Muscle of back (tissue), 13 donors: ENCODE results near the gene RPF1. TPM values are rescaled to one million over a fixed set of nuclear protein-coding genes. Genes with fewer than 3 reads are reported as not detected.
"Not testable (repeated sequence)": the region's sequence is repeated elsewhere in the genome, so short reads cannot be mapped to it uniquely, and the experiment has no call there.

Experiments used
- DNase-seq, 3 donors: peaks; one replicate each; pipeline versions ENCODE4 v3.0.0 to v3.0.0-alpha.2; 2013
- long read RNA-seq, 9 donors: transcript quantifications; one replicate each; lab custom pipeline, GENCODE V29; 2026
- polyA plus RNA-seq, 10 donors: library from polyadenylated mRNA; unstranded; fragments of 120-200 nt; gene quantifications; one replicate each; pipeline ENCODE4 v1.2.1, GENCODE V29; 2013; ENCODE audit not compliant: insufficient read length in 10 of 10

The RPF1 gene, protein sequence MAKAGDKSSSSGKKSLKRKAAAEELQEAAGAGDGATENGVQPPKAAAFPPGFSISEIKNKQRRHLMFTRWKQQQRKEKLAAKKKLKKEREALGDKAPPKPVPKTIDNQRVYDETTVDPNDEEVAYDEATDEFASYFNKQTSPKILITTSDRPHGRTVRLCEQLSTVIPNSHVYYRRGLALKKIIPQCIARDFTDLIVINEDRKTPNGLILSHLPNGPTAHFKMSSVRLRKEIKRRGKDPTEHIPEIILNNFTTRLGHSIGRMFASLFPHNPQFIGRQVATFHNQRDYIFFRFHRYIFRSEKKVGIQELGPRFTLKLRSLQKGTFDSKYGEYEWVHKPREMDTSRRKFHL
- polyA plus RNA-seq: 10 to 100 TPM; 28.5 to 37.6 (median 31.9) TPM
- long read RNA-seq, donor 1, transcript RPF1-201 (9 exons, 1,385 nt): major isoform, 18 of 23 reads
- long read RNA-seq, donor 1, partial matches to known transcripts: 5 of 23 reads
- long read RNA-seq, donor 1, other reads (novel, unspliced or antisense): 0 of 23 reads
- long read RNA-seq, donor 2, transcript RPF1-201 (9 exons, 1,385 nt): major isoform, 13 of 635 reads
- long read RNA-seq, donor 2, partial matches to known transcripts: 606 of 635 reads
- long read RNA-seq, donor 2, other reads (novel, unspliced or antisense): 16 of 635 reads
- long read RNA-seq, donor 3: 0 reads
- long read RNA-seq, donor 4, transcript RPF1-201 (9 exons, 1,385 nt): major isoform, 14 of 15 reads
- long read RNA-seq, donor 4, partial matches to known transcripts: 0 of 15 reads
- long read RNA-seq, donor 4, other reads (novel, unspliced or antisense): 0 of 15 reads
- long read RNA-seq, donor 5, transcript RPF1-201 (9 exons, 1,385 nt): major isoform, 8 of 17 reads
- long read RNA-seq, donor 5, partial matches to known transcripts: 9 of 17 reads
- long read RNA-seq, donor 5, other reads (novel, unspliced or antisense): 0 of 17 reads
- long read RNA-seq, donor 6, transcript RPF1-201 (9 exons, 1,385 nt): major isoform, 19 of 792 reads
- long read RNA-seq, donor 6, partial matches to known transcripts: 752 of 792 reads
- long read RNA-seq, donor 6, other reads (novel, unspliced or antisense): 21 of 792 reads
- long read RNA-seq, donor 7, transcript RPF1-201 (9 exons, 1,385 nt): major isoform, 7 of 14 reads
- long read RNA-seq, donor 7, partial matches to known transcripts: 7 of 14 reads
- long read RNA-seq, donor 7, other reads (novel, unspliced or antisense): 0 of 14 reads
- long read RNA-seq, donor 8, partial matches to known transcripts: 7 of 12 reads
- long read RNA-seq, donor 8, other reads (novel, unspliced or antisense): 0 of 12 reads
- long read RNA-seq, donor 9, partial matches to known transcripts: 0 of 2 reads
- long read RNA-seq, donor 9, other reads (novel, unspliced or antisense): 0 of 2 reads

DNA sequence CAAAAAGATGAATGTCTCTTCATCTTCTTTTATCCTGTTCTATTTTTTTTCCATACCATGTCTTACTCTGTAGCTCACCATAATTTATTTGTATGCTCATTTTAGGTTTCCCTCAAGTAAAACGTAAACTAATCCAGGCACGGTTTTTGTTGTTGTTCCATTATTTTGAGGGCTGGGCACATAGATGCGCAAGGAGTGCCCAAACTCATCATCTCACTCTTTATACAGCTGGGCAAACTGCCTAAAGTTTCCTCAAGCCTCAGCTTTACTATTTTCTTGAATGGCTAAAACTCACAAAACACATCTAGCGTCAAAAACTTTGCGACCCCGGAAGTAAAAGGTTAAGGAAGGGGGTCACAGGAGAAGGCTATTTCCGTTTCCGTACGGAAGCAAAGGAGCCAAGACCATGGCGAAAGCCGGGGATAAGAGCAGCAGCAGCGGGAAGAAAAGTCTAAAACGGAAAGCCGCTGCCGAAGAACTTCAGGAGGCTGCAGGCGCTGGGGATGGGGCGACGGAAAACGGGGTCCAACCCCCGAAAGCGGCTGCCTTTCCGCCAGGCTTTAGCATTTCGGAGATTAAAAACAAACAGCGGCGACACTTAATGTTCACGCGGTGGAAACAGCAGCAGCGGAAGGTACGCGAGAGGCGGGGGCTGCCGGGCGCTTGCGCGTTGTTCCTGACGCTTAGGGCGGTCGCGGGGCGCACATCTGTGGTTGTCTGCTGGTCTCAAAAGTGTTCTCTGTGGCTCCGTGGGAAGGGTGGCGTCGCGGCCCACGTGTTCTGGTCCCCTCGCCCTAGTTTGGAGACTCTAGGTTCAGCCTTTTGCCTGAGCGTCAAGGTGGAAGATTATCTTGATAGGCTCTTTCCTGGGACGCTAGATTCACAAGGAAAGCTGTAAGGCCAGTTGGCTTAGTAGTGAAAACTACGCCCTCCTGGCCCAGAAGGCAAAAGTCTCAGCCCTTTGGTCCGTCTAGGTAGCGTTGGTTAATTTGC, at the start of gene RPF1:
RPF1 (plus strand) TSS at position 391 of the 993 bp plus-strand sequence; CDS start at position 407, 16 bp downstream.
- DNase-seq: peak; percentile 79 to 95 (median 87)

DNA sequence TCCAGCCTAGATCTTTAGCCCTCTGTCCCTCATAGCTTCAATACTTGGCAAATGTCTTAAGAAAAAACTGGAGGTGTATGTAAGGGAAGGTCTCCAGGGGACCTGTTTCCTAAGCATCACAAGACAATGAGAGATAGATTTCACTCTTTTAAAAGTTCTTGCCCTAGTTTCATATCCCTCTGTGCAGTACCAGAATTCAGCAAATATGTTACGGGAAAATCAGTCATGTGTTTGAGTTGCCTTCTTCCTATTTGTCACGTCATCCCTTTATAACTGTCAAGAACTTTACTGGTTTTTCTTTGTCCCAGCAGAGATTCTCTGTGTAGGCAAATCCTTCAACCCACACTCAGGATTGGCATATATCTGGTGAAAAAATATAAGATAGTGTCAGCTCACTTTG, 48.5 kb upstream of the RPF1 start:
- no peak for DNase-seq

DNA sequence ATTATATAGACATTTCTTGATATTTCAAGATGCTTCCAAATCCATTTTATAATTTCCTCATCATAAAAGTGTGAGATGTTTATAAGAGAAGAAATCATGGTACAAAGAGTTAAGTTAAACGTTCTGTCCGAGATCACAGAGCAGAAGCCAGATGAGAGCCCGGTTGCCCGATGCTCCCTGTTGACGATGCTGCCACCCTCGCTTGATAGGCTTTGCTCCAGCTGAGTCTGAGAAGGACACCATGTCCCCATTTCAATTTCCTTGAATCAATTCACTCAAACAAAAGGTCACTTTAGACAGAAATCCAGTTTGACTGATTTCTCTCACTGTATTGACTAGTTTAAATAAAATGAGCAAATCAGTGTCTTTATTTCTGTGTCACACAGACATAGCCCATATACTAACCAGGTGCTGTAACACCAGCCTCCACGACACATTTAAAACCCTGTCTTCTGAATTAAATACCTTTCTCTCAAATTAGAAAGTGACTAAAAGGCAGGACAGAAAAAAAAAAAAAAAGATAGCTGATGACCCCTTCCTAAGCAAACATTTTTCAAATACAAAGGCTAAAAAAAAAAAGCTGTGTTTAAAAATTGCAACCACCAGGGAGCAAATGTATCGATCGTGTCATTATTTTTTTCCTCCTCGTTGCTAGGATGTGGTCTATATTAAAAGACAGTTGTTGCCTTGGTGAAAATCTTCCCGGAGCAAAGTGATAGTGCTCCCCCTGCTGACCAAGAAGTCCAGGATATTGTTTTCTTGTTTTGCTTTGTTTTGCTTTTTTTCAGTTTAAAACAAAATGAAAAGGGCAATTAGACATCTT, 45.6 kb upstream of the RPF1 start:
- peak; percentile 77 to 89 (median 84) for DNase-seq

DNA sequence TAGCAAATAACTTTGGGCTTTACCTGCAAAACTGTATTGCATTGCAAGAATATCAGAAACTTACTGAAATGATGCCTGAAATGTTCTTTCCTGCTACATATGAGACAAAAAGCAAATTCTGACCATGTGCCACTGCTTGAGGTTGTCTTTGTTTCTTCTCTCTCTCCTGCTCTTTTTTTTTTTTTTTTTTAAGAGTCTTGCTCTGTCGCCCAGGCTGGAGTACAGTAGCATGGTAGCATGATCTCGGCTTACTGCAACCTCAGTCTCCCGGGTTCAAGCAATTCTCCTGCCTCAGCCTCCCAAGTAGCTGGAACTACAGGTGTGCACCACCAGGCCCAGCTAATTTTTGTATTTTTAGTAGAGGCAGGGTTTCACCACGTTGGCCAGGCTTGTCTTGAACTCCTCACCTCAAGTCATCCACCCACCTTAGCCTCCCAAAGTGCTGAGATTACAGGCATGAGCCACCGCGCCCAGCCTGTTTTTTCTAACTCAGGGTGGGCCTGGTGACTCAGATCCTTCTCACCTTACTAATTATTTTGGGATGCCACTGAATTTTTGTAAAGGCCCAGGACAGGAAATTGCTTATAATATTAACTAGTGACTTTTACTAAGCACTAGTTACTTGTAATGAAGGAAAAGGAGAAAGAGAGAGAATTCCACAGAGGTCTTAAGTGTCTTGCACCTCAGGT, 44.8 kb upstream of the RPF1 start:
- DNase-seq: no peak

DNA sequence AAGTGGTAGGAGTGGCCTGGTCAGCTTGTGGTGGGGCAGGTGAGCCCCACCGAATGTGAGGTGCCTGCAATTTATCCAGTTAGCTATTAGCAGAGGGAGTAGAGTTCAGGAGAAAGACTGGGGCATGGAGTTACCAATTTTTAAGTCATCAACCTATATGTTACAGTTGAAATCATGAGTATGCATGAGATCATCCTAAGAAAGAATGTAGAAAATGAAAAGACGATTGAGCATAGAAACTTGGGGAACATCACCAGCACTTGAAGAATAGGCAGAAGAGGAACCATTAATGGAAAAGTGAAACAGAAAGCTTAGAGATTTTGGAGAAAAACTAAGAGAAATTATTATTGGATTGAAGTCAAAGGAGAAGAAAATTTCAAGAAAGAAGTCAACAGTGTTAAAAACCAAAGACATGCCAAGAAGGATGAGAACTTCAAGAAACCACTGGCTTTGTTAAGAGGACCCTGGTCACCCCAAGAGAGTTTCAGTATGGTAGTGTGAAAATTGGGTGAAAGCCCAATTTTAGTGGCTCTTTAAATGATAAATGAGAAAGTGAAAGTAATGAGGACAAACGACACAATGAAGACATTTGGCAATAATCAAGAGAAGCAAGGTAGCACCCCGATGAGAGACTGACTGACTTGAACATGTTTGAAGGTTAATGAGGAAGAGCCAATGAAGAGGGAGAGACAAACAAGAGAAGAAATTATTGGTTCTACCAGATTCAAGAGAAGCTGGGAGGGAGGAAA, 44.1 kb upstream of the RPF1 start:
- no peak for DNase-seq

DNA sequence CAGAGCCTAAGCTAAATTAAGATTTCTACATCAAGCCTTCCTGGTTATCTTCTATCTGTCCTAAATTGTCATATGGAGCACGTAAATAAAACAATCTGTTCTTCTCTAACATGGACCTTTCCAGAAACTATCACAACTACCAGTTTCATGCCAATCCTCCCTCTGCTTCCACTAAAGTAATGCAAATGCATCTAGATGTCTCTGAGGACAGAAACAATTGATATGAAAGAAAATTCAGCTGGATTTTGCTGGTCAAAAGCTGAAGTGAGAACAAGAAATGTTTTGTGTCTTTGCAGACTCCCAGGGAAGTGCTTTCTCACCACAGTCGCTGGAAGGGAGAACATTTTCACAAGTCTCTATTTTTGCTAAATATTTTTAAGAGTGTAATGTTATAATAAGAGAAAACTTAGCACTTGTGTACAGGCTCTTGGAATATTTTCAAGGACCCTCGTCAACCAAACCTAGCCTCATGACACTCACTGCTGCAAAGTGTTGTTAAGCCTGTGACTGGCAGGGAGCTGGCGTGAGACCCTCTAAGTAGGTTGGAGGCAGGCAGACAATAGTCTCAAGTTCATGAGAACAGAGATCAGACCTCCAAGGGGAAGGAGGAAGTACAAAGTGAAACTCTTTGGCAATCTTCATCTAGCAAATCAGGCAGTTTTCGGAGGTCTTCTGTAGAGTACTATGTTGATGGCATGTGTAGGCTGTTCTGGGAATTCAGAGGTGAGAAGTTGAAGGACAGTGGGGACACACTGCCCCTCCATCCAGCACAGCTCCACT, 42.0 kb upstream of the RPF1 start:
- DNase-seq: no peak

DNA sequence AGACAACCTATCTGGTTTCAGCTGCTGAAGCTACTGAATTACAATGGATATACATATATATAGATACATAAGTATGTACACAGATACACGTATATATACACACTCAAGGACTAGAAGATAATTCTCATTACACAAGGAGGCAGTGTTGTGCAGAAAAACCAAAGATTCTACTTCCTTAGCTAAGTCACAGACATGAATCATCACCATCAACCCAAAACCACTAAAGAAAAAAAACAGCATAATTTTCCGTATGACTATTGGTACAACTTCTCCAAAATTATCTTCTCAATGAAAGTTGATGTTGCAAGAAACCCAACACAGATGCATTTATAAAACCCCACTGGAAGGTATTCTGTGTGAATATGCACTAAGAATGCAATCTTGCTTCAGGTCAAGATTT, 36.8 kb upstream of the RPF1 start:
- DNase-seq: peak; percentile 49 to 80 (median 74)

DNA sequence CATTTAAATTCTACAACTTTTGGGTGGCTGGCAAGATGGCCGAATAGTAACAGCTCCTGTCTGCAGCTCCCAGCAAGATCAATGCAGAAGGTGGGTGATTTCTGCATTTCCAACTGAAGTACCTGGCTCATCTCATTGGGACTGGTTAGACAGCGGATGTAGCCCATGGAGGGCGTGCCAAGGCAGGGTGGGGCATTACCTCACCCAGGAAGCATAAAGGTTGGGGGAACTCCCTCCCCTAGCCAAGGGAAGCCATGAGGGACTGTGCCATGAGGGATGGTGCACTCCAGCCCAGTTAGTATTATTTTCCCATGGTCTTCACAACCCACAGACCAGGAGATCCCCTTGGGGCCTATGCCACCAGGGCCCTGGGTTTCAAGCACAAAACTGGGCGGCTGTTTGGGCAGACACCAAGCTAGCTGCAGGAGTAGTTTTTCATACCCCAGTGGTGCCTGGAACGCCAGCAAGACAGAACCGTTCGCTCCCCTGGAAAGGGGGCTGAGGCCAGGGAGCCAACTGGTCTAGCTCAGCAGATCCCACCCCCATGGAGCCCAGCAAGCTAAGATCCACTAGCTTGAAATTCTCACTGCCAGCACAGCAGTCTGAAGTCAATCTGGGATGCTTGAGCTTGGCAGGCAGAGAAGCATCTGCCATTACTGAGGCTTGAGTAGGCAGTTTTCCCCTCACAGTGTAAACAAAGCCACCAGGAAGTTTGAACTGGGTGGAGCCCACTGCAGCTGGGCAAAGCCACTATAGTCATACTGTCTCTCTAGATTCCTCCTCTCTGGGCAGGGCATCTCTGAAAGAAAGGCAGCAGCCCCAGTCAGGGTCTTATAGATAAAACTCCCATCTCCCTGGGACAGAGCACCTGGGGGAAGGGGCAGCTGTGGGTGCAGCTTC, 36.1 kb upstream of the RPF1 start:
- DNase-seq: not testable (repeated sequence)

DNA sequence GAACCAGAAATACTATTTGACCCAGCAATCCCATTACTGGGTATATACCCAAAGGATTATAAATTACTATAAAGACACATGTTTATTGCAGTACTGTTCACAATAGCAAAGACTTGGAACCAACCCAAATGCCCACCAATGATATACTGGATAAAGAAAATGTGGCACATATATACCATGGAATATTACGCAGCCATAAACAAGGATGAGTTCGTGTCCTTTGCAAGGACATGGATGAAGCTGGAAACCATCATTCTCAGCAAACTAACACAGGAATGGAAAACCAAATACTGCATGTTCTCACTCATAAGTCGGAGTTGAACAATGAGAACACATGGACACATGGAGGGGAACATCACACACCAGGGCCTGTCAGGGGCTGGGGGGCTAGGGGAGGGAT, 30.4 kb upstream of the RPF1 start:
- DNase-seq: not testable (repeated sequence)

DNA sequence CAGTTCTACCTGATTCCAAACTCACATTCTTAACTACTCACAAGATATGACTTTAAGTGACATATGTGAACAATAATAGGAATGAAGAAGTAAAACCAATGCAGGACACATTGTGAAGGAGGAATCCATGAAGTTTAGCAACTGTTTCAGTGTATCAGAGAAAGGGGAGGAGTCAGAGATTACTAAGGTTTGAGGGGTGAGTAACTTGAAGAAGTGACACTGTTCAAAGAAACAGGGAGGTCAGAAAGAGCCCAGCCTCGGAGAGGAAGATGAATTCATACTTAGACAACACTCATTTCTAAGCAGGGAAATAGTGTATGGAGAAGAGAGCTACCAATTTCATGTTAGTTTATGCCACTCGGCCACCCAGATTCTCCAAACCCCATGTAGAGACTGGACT, 28.2 kb upstream of the RPF1 start:
- no peak for DNase-seq

DNA sequence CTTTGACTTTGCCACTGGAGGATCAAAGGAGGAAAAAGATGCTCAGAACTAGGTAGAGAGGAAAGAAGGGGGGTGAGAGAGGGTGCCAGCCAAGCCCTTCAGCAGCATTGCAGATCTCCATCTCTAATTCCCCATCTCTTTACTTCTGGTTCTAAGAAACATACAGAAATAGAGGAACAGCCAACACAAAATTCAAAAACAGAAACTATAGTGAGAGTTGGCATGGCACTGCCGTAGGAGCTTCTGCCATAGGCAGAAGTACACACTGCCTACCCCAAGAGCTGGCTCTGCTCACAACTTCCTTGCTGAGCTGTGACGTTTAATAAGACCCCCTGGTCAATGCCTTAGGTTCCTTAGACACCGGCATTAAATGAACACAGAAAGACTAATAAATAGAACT, 26.6 kb upstream of the RPF1 start:
- no peak for DNase-seq

DNA sequence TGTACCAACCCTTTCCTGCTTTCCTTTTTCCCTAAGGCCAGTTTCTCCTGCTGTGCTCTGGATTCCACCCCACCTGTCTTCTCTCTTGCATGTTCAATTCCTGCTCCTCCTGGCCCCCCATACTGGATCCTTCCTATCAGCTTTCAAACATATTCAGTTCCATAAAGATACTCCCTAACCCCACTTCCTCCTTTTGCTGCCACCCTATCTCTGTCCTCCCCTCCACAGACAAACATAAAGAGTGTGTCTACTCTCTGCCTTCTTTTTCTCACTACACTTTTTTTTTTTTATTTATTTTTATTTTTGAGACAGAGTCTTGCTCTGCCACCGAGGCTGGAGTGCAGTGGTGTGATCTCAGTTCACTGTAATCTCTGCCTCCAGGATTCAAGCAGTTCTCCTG, 16.9 kb upstream of the RPF1 start:
- DNase-seq: no peak

DNA sequence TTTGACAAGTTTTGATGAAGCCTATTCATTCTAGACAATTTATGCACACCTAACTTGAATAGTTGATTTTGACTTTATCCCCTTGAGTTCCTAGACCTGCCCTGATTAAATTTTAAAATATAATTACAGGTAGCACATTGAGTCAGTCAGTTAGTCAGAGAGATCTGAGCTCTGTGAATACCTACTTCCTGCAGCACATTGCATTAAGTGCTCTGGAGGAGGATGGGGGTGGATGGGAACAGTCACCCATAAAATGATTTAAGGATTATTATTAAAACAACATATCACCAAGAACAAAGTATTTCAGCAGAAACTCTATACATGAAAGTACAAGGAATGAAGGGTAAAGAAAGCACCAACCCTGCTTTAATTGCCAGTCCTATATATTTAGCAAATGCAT, 11.8 kb upstream of the RPF1 start:
- no peak for DNase-seq

DNA sequence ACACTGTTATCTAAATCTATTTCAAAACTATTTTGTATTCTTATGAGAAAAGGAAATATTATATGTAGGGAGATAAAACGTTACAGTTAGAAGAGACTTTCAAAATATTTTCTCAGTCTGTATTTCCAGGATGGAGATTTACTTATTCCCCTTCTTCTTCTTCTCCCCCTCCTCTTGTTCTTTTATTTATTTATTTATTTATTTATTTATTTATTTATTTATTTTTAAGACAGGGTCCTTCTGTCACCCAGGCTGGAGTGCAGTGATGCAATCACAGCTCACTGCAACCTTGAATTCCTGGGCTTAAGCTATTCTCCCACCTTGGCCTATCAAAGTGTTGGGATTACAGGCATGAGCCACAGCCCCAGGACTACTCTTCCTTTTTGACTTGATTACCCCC, 2.8 kb upstream of the RPF1 start:
- no peak for DNase-seq

DNA sequence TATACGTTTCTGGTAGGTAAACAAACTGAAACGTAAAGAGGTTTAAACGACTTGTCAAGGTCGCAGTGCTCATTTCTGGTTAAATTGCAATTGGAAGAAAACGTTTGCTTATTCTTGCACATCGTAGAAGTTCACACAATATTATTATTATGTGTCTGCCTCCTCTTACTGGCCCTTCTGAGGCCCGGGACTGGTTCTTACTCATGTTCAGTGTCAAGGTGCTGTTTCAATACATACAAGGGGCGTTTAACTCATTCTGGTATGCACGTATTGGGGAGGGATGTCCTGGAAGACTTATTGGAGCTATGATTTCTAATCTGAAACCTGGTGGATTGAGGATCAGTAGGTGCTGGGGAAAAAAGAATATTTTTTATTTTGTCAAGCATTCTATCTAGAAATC, 932 bp downstream of the RPF1 start:
- no peak for DNase-seq

DNA sequence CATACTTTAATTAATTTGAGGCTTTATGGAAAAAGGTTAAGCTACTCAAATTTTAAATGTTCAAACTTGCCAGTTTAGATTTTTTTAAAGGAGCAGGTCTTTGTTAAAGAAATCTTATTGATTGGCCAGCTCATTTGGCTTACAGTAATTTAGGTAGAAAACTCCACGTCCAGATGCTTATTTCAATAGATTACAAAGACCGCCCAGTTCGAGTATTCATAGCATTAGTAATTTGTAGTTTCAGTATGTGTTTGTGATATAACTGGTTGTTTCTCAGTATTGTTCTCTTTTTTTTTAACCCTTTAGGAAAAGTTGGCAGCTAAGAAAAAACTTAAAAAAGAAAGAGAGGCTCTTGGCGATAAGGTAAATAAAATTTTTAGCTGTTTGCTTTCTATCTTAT, 1.6 kb downstream of the RPF1 start:
- DNase-seq: no peak
